Esophagus squamous epithelium (tissue), 4 donors: ENCODE results near the gene LCTL.

Source experiments
- CTCF ChIP-seq, 6 experiments: fragments of 450-650 bp in 4 of 6; fragments of 200-600 bp in 2 of 6; sonication (generic) in 2 of 6; IDR thresholded peaks; one replicate each; pipeline ENCODE4 v1.5.1; 2016 to 2019; ENCODE audit warnings: antibody characterized with exemption in 6 of 6, mild to moderate bottlenecking in 4 of 6, moderate library complexity in 4 of 6
- POLR2A ChIP-seq, 4 donors: fragments of 450-650 bp; IDR thresholded peaks; one replicate each; pipeline ENCODE4 v1.6.1; 2017; ENCODE audit warnings: antibody characterized with exemption in 4 of 4, mild to moderate bottlenecking in 4 of 4, moderate library complexity in 3 of 4

DNA sequence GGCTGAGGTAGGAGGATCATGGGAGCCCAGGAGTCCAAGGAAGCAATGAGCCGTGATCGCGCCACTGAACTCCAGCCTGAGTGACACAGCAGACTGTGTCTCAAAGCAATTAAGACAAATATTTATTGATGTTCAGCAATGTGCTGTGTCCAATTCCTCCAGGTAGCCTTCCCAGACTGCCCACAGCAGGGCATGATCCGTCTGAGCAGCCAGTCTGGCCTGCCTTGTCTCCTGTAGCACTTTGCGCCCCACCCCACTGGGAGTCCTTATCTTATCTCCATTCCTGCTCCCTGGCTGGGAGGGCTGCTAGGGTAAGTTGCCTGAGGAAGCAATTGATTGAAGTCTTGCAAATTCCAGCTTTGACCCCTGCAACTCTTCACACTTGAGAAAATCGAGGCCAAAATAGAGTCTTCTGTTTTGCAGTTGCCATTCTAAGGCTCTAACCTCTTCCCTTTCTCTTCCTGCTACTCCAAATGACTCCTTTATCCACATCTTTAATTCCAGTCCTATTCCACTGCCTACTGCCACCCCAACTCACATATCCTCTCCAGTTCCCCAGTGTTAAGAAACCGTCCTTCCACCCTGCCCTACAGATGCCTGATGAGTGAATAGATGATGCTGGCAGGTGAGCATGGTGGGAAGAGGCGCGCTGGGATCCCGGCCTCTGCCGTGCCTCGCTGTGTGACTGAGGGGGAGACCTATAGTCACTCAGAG, 26.9 kb upstream of the LCTL start:
- TF ChIP-seq CTCF (IDR thresholded peaks at IDR 0.05) (no peak), POLR2A (IDR thresholded peaks at IDR 0.05) (no peak)
